ENCODE measurements around the gene RNF168. TPM values are rescaled to one million over a fixed set of nuclear protein-coding genes. Genes with fewer than 3 reads are reported as not detected.
"Not testable (repeated sequence)": the region's sequence is repeated elsewhere in the genome, so short reads cannot be mapped to it uniquely, and the experiment has no call there.

The RNF168 gene
- polyA plus RNA-seq, 1 donor from 2014 or later, result 4.2 TPM

DNA sequence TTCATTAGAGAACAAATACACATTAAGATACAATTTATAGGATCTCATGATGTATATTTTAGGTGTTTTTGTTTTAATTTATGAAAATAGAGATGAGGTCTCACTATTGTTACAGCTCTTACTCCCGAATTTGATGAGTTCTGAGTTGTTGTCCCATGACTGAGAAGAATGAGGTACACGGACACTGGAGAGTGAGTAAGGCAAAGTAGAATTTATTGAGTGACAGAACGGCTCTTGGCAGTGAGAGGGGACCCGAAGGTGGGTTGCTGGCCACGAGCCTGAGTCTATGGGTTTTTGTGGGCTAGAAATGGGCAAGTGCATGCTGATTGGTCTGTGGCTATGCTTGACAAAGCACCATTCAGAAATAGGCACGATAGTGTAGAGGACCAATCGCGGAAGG, 3.1 kb upstream of the RNF168 start:
- no peaks in the 10 kb centered on the region for H3K27me3 ChIP-seq (ENCODE audit: insufficient read depth, low read depth, low read length)
- no peak overlapping the region for H3K9ac ChIP-seq (ENCODE audit: low read length)
- no peak overlapping the region for H2AFZ ChIP-seq (ENCODE audit: low read depth, low read length)
- H3K27ac ChIP-seq (ENCODE audit: low read length), result no peak overlapping the region
- no peak overlapping the region for H3K4me2 ChIP-seq (ENCODE audit: low read length)
- no peaks in the 10 kb centered on the region for H3K9me3 ChIP-seq (ENCODE audit: low read length)
- no peaks in the 10 kb centered on the region for H3F3A ChIP-seq (ENCODE audit: insufficient read depth, low read length, poor library complexity, severe bottlenecking)
- no peaks in the 10 kb centered on the region for H3K36me3 ChIP-seq (ENCODE audit: insufficient read depth, low read length)
- H3K4me3 ChIP-seq (ENCODE audit: low read length), result no peak overlapping the region
- H4K20me1 ChIP-seq (ENCODE audit: insufficient read depth), result no peaks in the 10 kb centered on the region
- H3K79me2 ChIP-seq (replicated peaks; ENCODE audit: insufficient read depth, low read length), result peaks cover 4% of the 10 kb centered on the region
- TF ChIP-seq MXI1 (conservative IDR thresholded peaks at IDR 0.05; ENCODE audit: poor library complexity, severe bottlenecking), result no peak
- no peak for TF ChIP-seq EZH2 (IDR thresholded peaks at IDR 0.05; ENCODE audit: borderline replicate concordance, insufficient read depth, low read length, poor library complexity, severe bottlenecking)
- TF ChIP-seq, protein P1, sequence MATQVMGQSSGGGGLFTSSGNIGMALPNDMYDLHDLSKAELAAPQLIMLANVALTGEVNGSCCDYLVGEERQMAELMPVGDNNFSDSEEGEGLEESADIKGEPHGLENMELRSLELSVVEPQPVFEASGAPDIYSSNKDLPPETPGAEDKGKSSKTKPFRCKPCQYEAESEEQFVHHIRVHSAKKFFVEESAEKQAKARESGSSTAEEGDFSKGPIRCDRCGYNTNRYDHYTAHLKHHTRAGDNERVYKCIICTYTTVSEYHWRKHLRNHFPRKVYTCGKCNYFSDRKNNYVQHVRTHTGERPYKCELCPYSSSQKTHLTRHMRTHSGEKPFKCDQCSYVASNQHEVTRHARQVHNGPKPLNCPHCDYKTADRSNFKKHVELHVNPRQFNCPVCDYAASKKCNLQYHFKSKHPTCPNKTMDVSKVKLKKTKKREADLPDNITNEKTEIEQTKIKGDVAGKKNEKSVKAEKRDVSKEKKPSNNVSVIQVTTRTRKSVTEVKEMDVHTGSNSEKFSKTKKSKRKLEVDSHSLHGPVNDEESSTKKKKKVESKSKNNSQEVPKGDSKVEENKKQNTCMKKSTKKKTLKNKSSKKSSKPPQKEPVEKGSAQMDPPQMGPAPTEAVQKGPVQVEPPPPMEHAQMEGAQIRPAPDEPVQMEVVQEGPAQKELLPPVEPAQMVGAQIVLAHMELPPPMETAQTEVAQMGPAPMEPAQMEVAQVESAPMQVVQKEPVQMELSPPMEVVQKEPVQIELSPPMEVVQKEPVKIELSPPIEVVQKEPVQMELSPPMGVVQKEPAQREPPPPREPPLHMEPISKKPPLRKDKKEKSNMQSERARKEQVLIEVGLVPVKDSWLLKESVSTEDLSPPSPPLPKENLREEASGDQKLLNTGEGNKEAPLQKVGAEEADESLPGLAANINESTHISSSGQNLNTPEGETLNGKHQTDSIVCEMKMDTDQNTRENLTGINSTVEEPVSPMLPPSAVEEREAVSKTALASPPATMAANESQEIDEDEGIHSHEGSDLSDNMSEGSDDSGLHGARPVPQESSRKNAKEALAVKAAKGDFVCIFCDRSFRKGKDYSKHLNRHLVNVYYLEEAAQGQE (IDR thresholded peaks at IDR 0.05; ENCODE audit: borderline replicate concordance), result no peak
- no peak for TF ChIP-seq POLR2AphosphoS5 (IDR thresholded peaks at IDR 0.05)
- no peak for TF ChIP-seq SMC3 (conservative IDR thresholded peaks at IDR 0.05; ENCODE audit: poor library complexity)
- no peak for TF ChIP-seq RAD21 (conservative IDR thresholded peaks at IDR 0.05)
- TF ChIP-seq EP300 (conservative IDR thresholded peaks at IDR 0.05; ENCODE audit: poor library complexity, severe bottlenecking), result no peak
- no peak for TF ChIP-seq TAF1 (IDR thresholded peaks at IDR 0.05; ENCODE audit: low read depth)
- TF ChIP-seq, protein P2, sequence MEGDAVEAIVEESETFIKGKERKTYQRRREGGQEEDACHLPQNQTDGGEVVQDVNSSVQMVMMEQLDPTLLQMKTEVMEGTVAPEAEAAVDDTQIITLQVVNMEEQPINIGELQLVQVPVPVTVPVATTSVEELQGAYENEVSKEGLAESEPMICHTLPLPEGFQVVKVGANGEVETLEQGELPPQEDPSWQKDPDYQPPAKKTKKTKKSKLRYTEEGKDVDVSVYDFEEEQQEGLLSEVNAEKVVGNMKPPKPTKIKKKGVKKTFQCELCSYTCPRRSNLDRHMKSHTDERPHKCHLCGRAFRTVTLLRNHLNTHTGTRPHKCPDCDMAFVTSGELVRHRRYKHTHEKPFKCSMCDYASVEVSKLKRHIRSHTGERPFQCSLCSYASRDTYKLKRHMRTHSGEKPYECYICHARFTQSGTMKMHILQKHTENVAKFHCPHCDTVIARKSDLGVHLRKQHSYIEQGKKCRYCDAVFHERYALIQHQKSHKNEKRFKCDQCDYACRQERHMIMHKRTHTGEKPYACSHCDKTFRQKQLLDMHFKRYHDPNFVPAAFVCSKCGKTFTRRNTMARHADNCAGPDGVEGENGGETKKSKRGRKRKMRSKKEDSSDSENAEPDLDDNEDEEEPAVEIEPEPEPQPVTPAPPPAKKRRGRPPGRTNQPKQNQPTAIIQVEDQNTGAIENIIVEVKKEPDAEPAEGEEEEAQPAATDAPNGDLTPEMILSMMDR (IDR thresholded peaks at IDR 0.05; ENCODE audit: poor library complexity, severe bottlenecking), result no peak
- no peaks in the 10 kb centered on the region for H3K9me2 ChIP-seq (ENCODE audit: insufficient read depth, low read length)

DNA sequence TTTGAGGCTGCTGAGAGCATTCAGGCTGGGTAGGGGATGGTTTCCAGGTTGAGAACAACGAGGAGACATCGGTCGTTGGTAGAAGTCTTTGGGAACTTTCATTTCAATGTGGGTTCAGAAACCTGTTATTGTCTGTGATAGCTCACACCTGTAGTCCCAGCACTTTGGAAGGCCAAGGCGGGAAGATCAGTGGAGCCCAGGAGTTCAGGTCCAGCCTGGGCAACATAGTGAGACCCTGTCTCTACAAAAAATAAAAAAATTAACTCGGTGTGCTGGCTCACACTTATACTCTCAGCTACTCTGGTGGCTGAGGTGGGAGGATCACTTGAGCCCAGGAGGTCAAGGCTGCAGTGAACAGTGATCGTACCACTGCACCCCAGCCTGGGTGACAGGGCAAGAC, 988 bp upstream of the RNF168 start:
- TF ChIP-seq EZH2 (IDR thresholded peaks at IDR 0.05; ENCODE audit: borderline replicate concordance, insufficient read depth, low read length, poor library complexity, severe bottlenecking) (no peak), RAD21 (conservative IDR thresholded peaks at IDR 0.05) (no peak), POLR2AphosphoS5 (IDR thresholded peaks at IDR 0.05) (no peak), EP300 (conservative IDR thresholded peaks at IDR 0.05; ENCODE audit: poor library complexity, severe bottlenecking) (no peak), SMC3 (conservative IDR thresholded peaks at IDR 0.05; ENCODE audit: poor library complexity) (no peak), TAF1 (IDR thresholded peaks at IDR 0.05; ENCODE audit: low read depth) (no peak), MXI1 (conservative IDR thresholded peaks at IDR 0.05; ENCODE audit: poor library complexity, severe bottlenecking) (no peak)
- TF ChIP-seq, protein P1 (IDR thresholded peaks at IDR 0.05; ENCODE audit: borderline replicate concordance), result no peak
- TF ChIP-seq, protein P2 (IDR thresholded peaks at IDR 0.05; ENCODE audit: poor library complexity, severe bottlenecking), result no peak

DNA sequence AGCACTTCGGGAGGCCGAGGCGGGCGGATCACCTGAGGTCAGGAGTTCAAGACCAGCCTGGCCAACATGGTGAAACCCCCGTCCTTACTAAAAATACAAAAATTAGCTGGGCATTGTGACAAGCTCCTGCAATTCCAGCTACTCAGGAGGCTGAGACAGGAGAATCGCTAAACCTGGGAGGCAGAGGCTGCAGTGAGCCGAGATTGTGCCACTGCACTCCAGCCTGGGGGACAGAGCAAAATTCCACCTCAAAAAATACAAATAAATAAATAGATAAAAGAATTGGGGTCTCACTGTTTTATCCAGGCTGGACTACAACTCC, 470 bp upstream of the RNF168 start:
- H3K27ac ChIP-seq (ENCODE audit: low read length), result peak overlapping the region; percentile 66
- not testable (repeated sequence) for H3K4me2 ChIP-seq (ENCODE audit: low read length); H3K9me3 ChIP-seq (ENCODE audit: low read length)

More for the DNA sequence above, 988 bp upstream of the RNF168 start:
- no peaks in the 10 kb centered on the region for H3K9me2 ChIP-seq (ENCODE audit: insufficient read depth, low read length)
- H2AFZ ChIP-seq (ENCODE audit: low read depth, low read length), result no peak overlapping the region
- no peaks in the 10 kb centered on the region for H3K36me3 ChIP-seq (ENCODE audit: insufficient read depth, low read length)
- peaks cover 25% of the 10 kb centered on the region for H3K79me2 ChIP-seq (replicated peaks; ENCODE audit: insufficient read depth, low read length)
- no peaks in the 10 kb centered on the region for H3K9me3 ChIP-seq (ENCODE audit: low read length)
- H3K4me3 ChIP-seq (ENCODE audit: low read length), result no peak overlapping the region
- H4K20me1 ChIP-seq (ENCODE audit: insufficient read depth), result no peaks in the 10 kb centered on the region
- H3F3A ChIP-seq (ENCODE audit: insufficient read depth, low read length, poor library complexity, severe bottlenecking), result no peaks in the 10 kb centered on the region
- H3K4me2 ChIP-seq (ENCODE audit: low read length), result no peak overlapping the region
- no peaks in the 10 kb centered on the region for H3K27me3 ChIP-seq (ENCODE audit: insufficient read depth, low read depth, low read length)
- no peak overlapping the region for H3K27ac ChIP-seq (ENCODE audit: low read length)
- no peak overlapping the region for H3K9ac ChIP-seq (ENCODE audit: low read length)

More for the DNA sequence above, 470 bp upstream of the RNF168 start:
- peaks cover 31% of the 10 kb centered on the region for H3K79me2 ChIP-seq (replicated peaks; ENCODE audit: insufficient read depth, low read length)
- not testable (repeated sequence) for H3K36me3 ChIP-seq (ENCODE audit: insufficient read depth, low read length); H4K20me1 ChIP-seq (ENCODE audit: insufficient read depth); H3K27me3 ChIP-seq (ENCODE audit: insufficient read depth, low read depth, low read length); H3F3A ChIP-seq (ENCODE audit: insufficient read depth, low read length, poor library complexity, severe bottlenecking); H2AFZ ChIP-seq (ENCODE audit: low read depth, low read length); H3K9me2 ChIP-seq (ENCODE audit: insufficient read depth, low read length)
- peak overlapping the region; percentile 80 for H3K9ac ChIP-seq (ENCODE audit: low read length)
- peak overlapping the region; percentile 100 for H3K4me3 ChIP-seq (ENCODE audit: low read length)
